ENCODE results near the gene SLC49A4. TPM values are rescaled to one million over a fixed set of nuclear protein-coding genes. Genes with fewer than 3 reads are reported as not detected.
"Not testable (repeated sequence)": the region's sequence is repeated elsewhere in the genome, so short reads cannot be mapped to it uniquely, and the experiment has no call there.

The SLC49A4 gene, protein sequence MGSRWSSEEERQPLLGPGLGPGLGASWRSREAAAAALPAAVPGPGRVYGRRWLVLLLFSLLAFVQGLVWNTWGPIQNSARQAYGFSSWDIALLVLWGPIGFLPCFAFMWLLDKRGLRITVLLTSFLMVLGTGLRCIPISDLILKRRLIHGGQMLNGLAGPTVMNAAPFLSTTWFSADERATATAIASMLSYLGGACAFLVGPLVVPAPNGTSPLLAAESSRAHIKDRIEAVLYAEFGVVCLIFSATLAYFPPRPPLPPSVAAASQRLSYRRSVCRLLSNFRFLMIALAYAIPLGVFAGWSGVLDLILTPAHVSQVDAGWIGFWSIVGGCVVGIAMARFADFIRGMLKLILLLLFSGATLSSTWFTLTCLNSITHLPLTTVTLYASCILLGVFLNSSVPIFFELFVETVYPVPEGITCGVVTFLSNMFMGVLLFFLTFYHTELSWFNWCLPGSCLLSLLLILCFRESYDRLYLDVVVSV
- 7.9 TPM for polyA plus RNA-seq (2013, experiment 1 of 2)
- 7.4 TPM for polyA plus RNA-seq (2013, experiment 2 of 2)

DNA sequence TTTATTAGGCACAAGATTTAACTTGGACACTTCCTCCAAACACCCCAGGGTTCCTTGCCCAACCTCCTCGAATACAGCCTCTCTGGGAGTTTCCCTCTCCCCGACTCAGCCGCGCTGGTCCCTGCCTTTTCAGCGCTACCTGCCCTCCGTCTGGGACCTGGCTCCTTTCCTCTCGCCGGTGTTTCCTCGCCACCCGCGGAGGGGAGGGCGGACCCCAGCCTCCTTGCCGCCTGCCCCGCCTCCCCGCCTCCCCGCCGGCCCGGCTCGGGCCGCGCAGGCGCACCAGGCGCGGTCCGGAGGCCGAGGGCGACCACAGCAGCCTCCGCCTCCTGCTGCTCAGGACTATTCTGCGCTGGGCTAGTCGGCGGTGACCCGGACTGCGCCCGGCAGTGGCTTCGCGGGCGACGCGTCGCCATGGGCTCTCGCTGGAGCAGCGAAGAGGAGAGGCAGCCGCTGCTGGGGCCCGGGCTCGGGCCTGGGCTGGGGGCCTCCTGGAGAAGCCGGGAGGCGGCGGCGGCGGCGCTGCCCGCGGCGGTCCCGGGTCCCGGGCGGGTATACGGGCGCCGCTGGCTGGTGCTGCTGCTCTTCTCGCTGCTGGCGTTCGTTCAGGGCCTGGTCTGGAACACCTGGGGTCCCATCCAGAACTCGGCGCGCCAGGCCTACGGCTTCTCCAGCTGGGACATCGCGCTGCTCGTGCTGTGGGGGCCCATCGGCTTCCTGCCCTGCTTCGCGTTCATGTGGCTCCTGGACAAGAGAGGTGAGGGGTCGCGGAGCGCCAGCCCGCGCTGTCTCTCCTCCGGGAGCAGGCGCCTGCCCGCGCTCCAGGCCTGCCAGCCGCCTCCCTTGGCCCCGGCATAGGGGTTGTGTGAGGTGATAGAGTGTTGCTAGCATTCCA, at the start of gene SLC49A4:
TSS of gene SLC49A4 (plus strand) at position 291 of the 895 bp plus-strand sequence. CDS start at position 415, 124 bp downstream.
- Histone ChIP-seq H3K79me1 (ENCODE audit: low read length) (peaks cover 4% of the 10 kb centered on the region), H3K9ac (ENCODE audit: low read length) (peak within 1 kb of the TSS; percentile 94), H4K8ac (ENCODE audit: low read depth, low read length) (no peak within 1 kb of the TSS), H3K36me3 (ENCODE audit: control insufficient read depth, insufficient read depth, low read length) (no peaks in the 10 kb centered on the region), H3K27ac (ENCODE audit: low read depth, low read length) (peak within 1 kb of the TSS; percentile 94), H3K56ac (ENCODE audit: low read length) (peak within 1 kb of the TSS; percentile 96), H3K4me1 (ENCODE audit: control insufficient read depth, low read depth, low read length) (peaks cover 2% of the 10 kb centered on the region), H2BK5ac (ENCODE audit: low read length) (peak within 1 kb of the TSS; percentile 30), H3K79me2 (ENCODE audit: control insufficient read depth, insufficient read depth, low read length) (no peaks in the 10 kb centered on the region), H3K4ac (ENCODE audit: low read depth, low read length) (no peak within 1 kb of the TSS), H3K18ac (ENCODE audit: low read length) (peak within 1 kb of the TSS; percentile 93), H2AK5ac (ENCODE audit: low read length) (no peak within 1 kb of the TSS), H4K5ac (ENCODE audit: low read length) (no peak within 1 kb of the TSS), H2BK15ac (replicated peaks; ENCODE audit: low read depth) (no peak within 1 kb of the TSS), H3K27me3 (ENCODE audit: insufficient read depth, low read length, poor library complexity) (no peaks in the 10 kb centered on the region), H3K23ac (ENCODE audit: low read length) (no peak within 1 kb of the TSS), H2BK120ac (ENCODE audit: low read depth, low read length) (no peak within 1 kb of the TSS), H3K4me2 (ENCODE audit: low read length) (peak within 1 kb of the TSS; percentile 88), H3K4me3 (ENCODE audit: low read length) (peak within 1 kb of the TSS; percentile 70)
- WGBS (ENCODE audit: extremely low coverage, insufficient coverage, low lambda C conversion rate): no CpG with 5 or more reads among the region's 84 CpGs
- DNase-seq: peak; percentile 94

DNA sequence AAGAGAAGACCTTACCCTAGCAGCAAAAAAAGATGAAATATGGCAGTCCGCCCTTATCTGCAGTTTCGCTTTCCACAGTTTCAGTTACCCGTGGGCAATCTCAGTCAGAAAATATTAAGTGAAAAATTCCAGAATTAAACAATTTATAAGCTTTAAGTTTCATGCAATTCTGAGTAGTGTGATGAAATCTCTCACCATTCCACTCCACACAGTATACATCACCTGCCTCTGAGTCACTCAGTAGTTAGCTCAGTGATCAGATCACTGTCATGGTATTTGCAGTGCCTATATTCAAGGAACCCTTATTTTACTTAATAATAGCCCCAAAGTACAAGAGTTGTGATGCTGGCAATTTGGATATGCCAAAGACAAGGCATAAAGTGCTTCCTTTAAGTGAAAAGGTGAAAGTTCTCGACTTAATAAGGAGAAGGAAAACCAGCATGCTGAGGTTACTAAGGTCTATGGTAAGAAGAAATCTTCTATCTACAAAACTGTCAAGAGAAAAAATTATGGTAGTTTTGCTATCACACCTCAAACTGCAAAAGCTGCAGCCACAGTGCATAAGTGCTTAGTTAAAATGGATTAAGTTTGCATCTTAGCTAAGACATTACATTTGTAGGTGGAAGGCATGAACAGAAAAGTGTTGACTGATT, 49.4 kb upstream of the SLC49A4 start:
- H3K27me3 ChIP-seq (ENCODE audit: insufficient read depth, low read length, poor library complexity): no peaks in the 10 kb centered on the region
- H2AK5ac ChIP-seq (ENCODE audit: low read length): no peak overlapping the region
- DNase-seq: no peak
- no peaks in the 10 kb centered on the region for H3K36me3 ChIP-seq (ENCODE audit: control insufficient read depth, insufficient read depth, low read length)
- H2BK120ac ChIP-seq (ENCODE audit: low read depth, low read length): no peak overlapping the region
- no peak overlapping the region for H2BK5ac ChIP-seq (ENCODE audit: low read length)
- no peak overlapping the region for H3K56ac ChIP-seq (ENCODE audit: low read length)
- H3K4me2 ChIP-seq (ENCODE audit: low read length): no peak overlapping the region
- H3K4ac ChIP-seq (ENCODE audit: low read depth, low read length): no peak overlapping the region
- no peak overlapping the region for H2BK15ac ChIP-seq (replicated peaks; ENCODE audit: low read depth)
- H3K23ac ChIP-seq (ENCODE audit: low read length): no peak overlapping the region
- H4K5ac ChIP-seq (ENCODE audit: low read length): no peak overlapping the region
- no peaks in the 10 kb centered on the region for H3K79me1 ChIP-seq (ENCODE audit: low read length)
- H3K79me2 ChIP-seq (ENCODE audit: control insufficient read depth, insufficient read depth, low read length): no peaks in the 10 kb centered on the region
- no CpG with 5 or more reads among the region's 4 CpGs for WGBS (ENCODE audit: extremely low coverage, insufficient coverage, low lambda C conversion rate)
- no peak overlapping the region for H4K8ac ChIP-seq (ENCODE audit: low read depth, low read length)
- no peak overlapping the region for H3K9ac ChIP-seq (ENCODE audit: low read length)
- no peaks in the 10 kb centered on the region for H3K4me1 ChIP-seq (ENCODE audit: control insufficient read depth, low read depth, low read length)
- H3K18ac ChIP-seq (ENCODE audit: low read length): no peak overlapping the region
- H3K4me3 ChIP-seq (ENCODE audit: low read length): no peak overlapping the region
- H3K27ac ChIP-seq (ENCODE audit: low read depth, low read length): no peak overlapping the region

DNA sequence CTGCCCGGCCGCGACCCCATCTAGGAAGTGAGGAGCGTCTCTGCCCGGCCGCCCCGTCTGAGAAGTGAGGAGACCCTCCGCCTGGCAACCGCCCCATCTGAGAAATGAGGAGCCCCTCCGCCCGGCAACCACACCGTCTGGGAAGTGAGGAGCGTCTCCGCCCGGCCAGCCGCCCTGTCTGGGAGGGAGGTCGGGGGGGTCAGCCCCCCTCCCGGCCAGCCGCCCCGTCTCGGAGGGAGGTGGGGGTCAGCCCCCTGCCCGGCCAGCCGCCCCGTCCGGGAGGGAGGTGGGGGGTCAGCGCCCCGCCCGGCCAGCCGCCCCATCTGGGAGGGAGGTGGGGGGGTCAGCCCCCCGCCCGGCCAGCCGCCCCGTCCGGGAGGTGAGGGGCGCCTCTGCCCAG, 47.6 kb upstream of the SLC49A4 start:
- H3K79me2 ChIP-seq (ENCODE audit: control insufficient read depth, insufficient read depth, low read length); H3K4me1 ChIP-seq (ENCODE audit: control insufficient read depth, low read depth, low read length); H3K18ac ChIP-seq (ENCODE audit: low read length); H3K4me2 ChIP-seq (ENCODE audit: low read length); H3K9ac ChIP-seq (ENCODE audit: low read length); H3K4ac ChIP-seq (ENCODE audit: low read depth, low read length); H3K27ac ChIP-seq (ENCODE audit: low read depth, low read length); H2AK5ac ChIP-seq (ENCODE audit: low read length); H2BK15ac ChIP-seq (replicated peaks; ENCODE audit: low read depth); H4K8ac ChIP-seq (ENCODE audit: low read depth, low read length); H2BK120ac ChIP-seq (ENCODE audit: low read depth, low read length); H3K79me1 ChIP-seq (ENCODE audit: low read length); H3K27me3 ChIP-seq (ENCODE audit: insufficient read depth, low read length, poor library complexity); H4K5ac ChIP-seq (ENCODE audit: low read length); H3K4me3 ChIP-seq (ENCODE audit: low read length); H3K56ac ChIP-seq (ENCODE audit: low read length); H2BK5ac ChIP-seq (ENCODE audit: low read length); DNase-seq; H3K36me3 ChIP-seq (ENCODE audit: control insufficient read depth, insufficient read depth, low read length); H3K23ac ChIP-seq (ENCODE audit: low read length): not testable (repeated sequence)
- WGBS (ENCODE audit: extremely low coverage, insufficient coverage, low lambda C conversion rate): no CpG with 5 or more reads among the region's 35 CpGs

DNA sequence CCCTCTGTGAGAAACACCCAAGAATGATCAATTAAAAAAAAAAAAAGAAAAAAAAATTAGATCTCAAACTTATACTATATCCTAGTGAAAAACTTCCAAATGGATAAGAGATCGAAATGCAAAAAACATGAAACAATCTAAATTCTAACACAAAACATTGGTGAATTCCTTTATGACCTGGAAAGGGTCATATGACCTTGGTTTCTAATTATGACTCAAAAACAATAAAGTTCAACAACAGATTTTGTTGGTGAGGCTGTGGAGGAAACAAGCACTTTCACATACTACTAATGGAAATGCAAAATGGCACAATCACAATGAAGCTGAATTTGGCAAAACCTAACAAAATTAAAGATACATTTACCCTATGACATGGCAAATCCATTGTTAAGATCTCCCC, 46.5 kb upstream of the SLC49A4 start:
- Histone ChIP-seq H3K79me1 (ENCODE audit: low read length) (no peaks in the 10 kb centered on the region), H2BK15ac (replicated peaks; ENCODE audit: low read depth) (no peak overlapping the region), H3K9ac (ENCODE audit: low read length) (no peak overlapping the region), H3K56ac (ENCODE audit: low read length) (no peak overlapping the region), H3K79me2 (ENCODE audit: control insufficient read depth, insufficient read depth, low read length) (no peaks in the 10 kb centered on the region), H4K8ac (ENCODE audit: low read depth, low read length) (no peak overlapping the region), H3K23ac (ENCODE audit: low read length) (no peak overlapping the region), H4K5ac (ENCODE audit: low read length) (no peak overlapping the region), H2BK5ac (ENCODE audit: low read length) (no peak overlapping the region), H3K36me3 (ENCODE audit: control insufficient read depth, insufficient read depth, low read length) (no peaks in the 10 kb centered on the region), H2AK5ac (ENCODE audit: low read length) (no peak overlapping the region), H3K4ac (ENCODE audit: low read depth, low read length) (no peak overlapping the region), H3K4me2 (ENCODE audit: low read length) (no peak overlapping the region), H3K18ac (ENCODE audit: low read length) (no peak overlapping the region), H3K4me1 (ENCODE audit: control insufficient read depth, low read depth, low read length) (no peaks in the 10 kb centered on the region), H2BK120ac (ENCODE audit: low read depth, low read length) (no peak overlapping the region), H3K4me3 (ENCODE audit: low read length) (no peak overlapping the region), H3K27me3 (ENCODE audit: insufficient read depth, low read length, poor library complexity) (no peaks in the 10 kb centered on the region), H3K27ac (ENCODE audit: low read depth, low read length) (no peak overlapping the region)
- WGBS (ENCODE audit: extremely low coverage, insufficient coverage, low lambda C conversion rate): no CpG with 5 or more reads among the region's 1 CpG
- DNase-seq: no peak

DNA sequence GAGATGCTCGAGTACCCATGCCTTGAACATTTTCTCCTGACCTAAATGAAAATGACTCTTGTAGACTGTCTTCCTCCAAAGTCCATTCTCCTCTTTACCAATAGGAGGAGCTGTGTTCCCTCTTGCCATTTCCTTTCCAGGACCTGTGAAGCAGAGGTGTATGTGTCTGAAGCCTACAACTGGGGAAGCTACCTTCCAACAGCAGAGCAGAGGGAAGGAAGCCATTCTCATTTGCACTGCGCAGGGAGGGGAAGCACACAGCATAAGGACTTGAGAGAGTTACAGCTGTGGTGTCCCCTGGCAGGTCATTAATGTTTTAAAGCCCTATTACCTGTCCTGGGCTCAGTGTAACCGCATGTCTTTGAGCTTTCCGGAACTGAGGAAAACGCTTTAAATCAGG, 39.9 kb upstream of the SLC49A4 start:
- Histone ChIP-seq H3K27me3 (ENCODE audit: insufficient read depth, low read length, poor library complexity) (no peaks in the 10 kb centered on the region), H3K56ac (ENCODE audit: low read length) (no peak overlapping the region), H2AK5ac (ENCODE audit: low read length) (no peak overlapping the region), H3K4me3 (ENCODE audit: low read length) (no peak overlapping the region), H2BK120ac (ENCODE audit: low read depth, low read length) (no peak overlapping the region), H3K4ac (ENCODE audit: low read depth, low read length) (no peak overlapping the region), H3K4me2 (ENCODE audit: low read length) (no peak overlapping the region), H4K8ac (ENCODE audit: low read depth, low read length) (no peak overlapping the region), H2BK15ac (replicated peaks; ENCODE audit: low read depth) (no peak overlapping the region), H3K27ac (ENCODE audit: low read depth, low read length) (no peak overlapping the region), H2BK5ac (ENCODE audit: low read length) (no peak overlapping the region), H3K79me1 (ENCODE audit: low read length) (no peaks in the 10 kb centered on the region), H3K23ac (ENCODE audit: low read length) (no peak overlapping the region), H3K18ac (ENCODE audit: low read length) (no peak overlapping the region), H3K4me1 (ENCODE audit: control insufficient read depth, low read depth, low read length) (no peaks in the 10 kb centered on the region), H3K79me2 (ENCODE audit: control insufficient read depth, insufficient read depth, low read length) (no peaks in the 10 kb centered on the region), H3K36me3 (ENCODE audit: control insufficient read depth, insufficient read depth, low read length) (no peaks in the 10 kb centered on the region), H4K5ac (ENCODE audit: low read length) (no peak overlapping the region), H3K9ac (ENCODE audit: low read length) (peak overlapping the region; percentile 11)
- DNase-seq: peak; percentile 90
- WGBS (ENCODE audit: extremely low coverage, insufficient coverage, low lambda C conversion rate): no CpG with 5 or more reads among the region's 5 CpGs

Data from mesendoderm (in vitro differentiated cells).